Testis (tissue), 3 donors: ENCODE measurements around the gene RTP1. TPM values are rescaled to one million over a fixed set of nuclear protein-coding genes. Genes with fewer than 3 reads are reported as not detected.

Source experiments
- DNase-seq: peaks from one replicate; pipeline ENCODE4 v3.0.0-alpha.2; 2019
- H3K27ac ChIP-seq, 2 donors: fragments of 200-600 bp; sonication (generic); one replicate each; pipeline ENCODE4 v1.5.1; 2019
- H3K27me3 ChIP-seq: fragments of 200-600 bp; sonication (generic); one replicate; pipeline ENCODE4 v1.5.1; 2019
- H3K36me3 ChIP-seq: fragments of 200-600 bp; sonication (generic); one replicate; pipeline ENCODE4 v1.5.1; 2017; ENCODE audit warnings: low read depth; ENCODE audit errors: missing control alignments
- H3K4me1 ChIP-seq: fragments of 200-600 bp; sonication (generic); one replicate; pipeline ENCODE4 v1.5.1; 2019
- H3K4me3 ChIP-seq, 2 donors: fragments of 200-600 bp; sonication (generic); one replicate each; pipeline ENCODE4 v1.5.1; 2017 to 2019
- H3K9me3 ChIP-seq: fragments of 200-600 bp; sonication (generic); one replicate; pipeline ENCODE4 v1.5.1; 2017
- CTCF ChIP-seq, 3 experiments: fragments of 450-650 bp in 2 of 3; fragments of 200-600 bp in 1 of 3; sonication (generic) in 1 of 3; IDR thresholded peaks; one replicate each; pipeline ENCODE4 v1.5.1; 2016 to 2019; ENCODE audit warnings: antibody characterized with exemption in 3 of 3, mild to moderate bottlenecking in 2 of 3, moderate library complexity in 1 of 3
- POLR2A ChIP-seq: fragments of 450-650 bp; IDR thresholded peaks from one replicate; pipeline ENCODE4 v1.6.1; 2017; ENCODE audit warnings: antibody characterized with exemption, mild to moderate bottlenecking, moderate library complexity
- WGBS, 2 donors: methylation state at CpG; one replicate each; pipeline ENCODE4 v1.1.5; 2018; 5-methylcytosine and 5-hydroxymethylcytosine counted together
- intact Hi-C: fragments of 100-400 bp; cut with DNase I; formaldehyde crosslinking; loops from one replicate; pipeline ENCODE4 v1.15.1; 2023; ENCODE audit warnings: low total_unique reads
- polyA plus RNA-seq: library from polyadenylated mRNA; stranded (reverse); fragments of 350-450 nt; fragmentation: Illumina TruSeq; extraction: RNeasy Lipid Tissue Mini Kit (QIAGEN cat#74804); gene quantifications from one replicate; pipeline ENCODE4 v1.2.3, GENCODE V29; 2014; ENCODE audit warnings: low read depth, low replicate concordance; ENCODE audit not compliant: insufficient read depth
- total RNA-seq, 2 donors: library from RNA; depleted of rRNA; stranded (reverse); fragments of >200 nt; gene quantifications; one replicate each; pipeline ENCODE4 v1.2.3, GENCODE V29; 2016

RTP1 gene
- total and polyA plus RNA-seq, 3 donors from 2014 or later = 0.59 to 0.94 (median 0.93) TPM

GRCh38 chr3:187183903-187184302, 13.4 kb upstream of the RTP1 start:
- WGBS, 2 donors = 68 to 77% methylated on average over 6 of the region's 6 CpGs
- Histone ChIP-seq H3K4me3 (no peak overlapping the region), H3K27me3 (no peaks in the 10 kb centered on the region), H3K4me1 (no peaks in the 10 kb centered on the region), H3K9me3 (no peaks in the 10 kb centered on the region), H3K36me3 (no peaks in the 10 kb centered on the region), H3K27ac (no peak overlapping the region)
- no peak for TF ChIP-seq CTCF (IDR thresholded peaks at IDR 0.05)
- TF ChIP-seq POLR2A = no peak
- no peak for DNase-seq
- intact Hi-C loops = no loop called here

- Histone ChIP-seq H3K36me3 (no peaks in the 10 kb centered on the region), H3K27me3 (no peaks in the 10 kb centered on the region), H3K4me3 (no peak overlapping the region), H3K4me1 (no peaks in the 10 kb centered on the region), H3K9me3 (no peaks in the 10 kb centered on the region), H3K27ac (no peak overlapping the region)
- WGBS, 2 donors = 86% methylated on average over 4 of the region's 4 CpGs
- intact Hi-C loops = no loop called here
- no peak for DNase-seq
- no peak for TF ChIP-seq CTCF (IDR thresholded peaks at IDR 0.05)
- TF ChIP-seq POLR2A = no peak
Observed at GRCh38 chr3:187185759-187186158, 11.5 kb upstream of the RTP1 start.

- Histone ChIP-seq H3K27ac (no peak overlapping the region), H3K9me3 (no peaks in the 10 kb centered on the region), H3K4me1 (no peaks in the 10 kb centered on the region), H3K4me3 (no peak overlapping the region), H3K27me3 (no peaks in the 10 kb centered on the region), H3K36me3 (no peaks in the 10 kb centered on the region)
- intact Hi-C loops = no loop called here
- 56 to 68% methylated on average over 2 of the region's 2 CpGs for WGBS, 2 donors
- TF ChIP-seq CTCF (IDR thresholded peaks at IDR 0.05) (no peak), POLR2A (no peak)
- DNase-seq = no peak
Observed at GRCh38 chr3:187186375-187186774, 10.9 kb upstream of the RTP1 start.

GRCh38 chr3:187186801-187187421, 10.4 kb upstream of the RTP1 start:
- Histone ChIP-seq H3K9me3 (no peaks in the 10 kb centered on the region), H3K4me1 (no peaks in the 10 kb centered on the region), H3K4me3 (no peak overlapping the region), H3K27me3 (no peaks in the 10 kb centered on the region), H3K36me3 (no peaks in the 10 kb centered on the region), H3K27ac (no peak overlapping the region)
- WGBS, 2 donors = 62 to 73% methylated on average over 5 of the region's 5 CpGs
- DNase-seq = no peak
- intact Hi-C loops = no loop called here
- TF ChIP-seq CTCF (IDR thresholded peaks at IDR 0.05) (no peak), POLR2A (no peak)

GRCh38 chr3:187188931-187189330, 8.4 kb upstream of the RTP1 start:
- Histone ChIP-seq H3K4me1 (no peaks in the 10 kb centered on the region), H3K27ac (no peak overlapping the region), H3K36me3 (no peaks in the 10 kb centered on the region), H3K27me3 (no peaks in the 10 kb centered on the region), H3K4me3 (no peak overlapping the region), H3K9me3 (no peaks in the 10 kb centered on the region)
- no peak for DNase-seq
- intact Hi-C loops = no loop called here
- WGBS, 2 donors = 46 to 69% methylated on average over 2 of the region's 2 CpGs
- TF ChIP-seq POLR2A = no peak
